Natural killer cell treated with Interleukin-12 subunit alpha and Interleukin-12 subunit beta and Interleukin-15 and Interleukin-18, amount 100 ng/mL, for 72 hours (primary cell): ENCODE measurements around the gene ADGRL2. TPM values are rescaled to one million over a fixed set of nuclear protein-coding genes. Genes with fewer than 3 reads are reported as not detected.

Experiments
- ATAC-seq, 2 donors: fragments of 150-1000 bp; cut with Tn5 transposase in 1 of 2; sonication (Bioruptor Pico), chemical (Tn5 transposase) in 1 of 2; 2 replicates each; pipeline ENCODE4 v1.10.0; 2021
- DNase-seq: peaks from one replicate; pipeline ENCODE4 v3.0.0; 2022; ENCODE audit warnings: low spot score
- H3K27ac Mint-ChIP-seq, 2 donors: 1 replicate in 1 of 2; 2 replicates in 1 of 2; pipeline ENCODE4 v1.8.0; 2022; ENCODE audit warnings: mixed read lengths in 2 of 2, mild to moderate bottlenecking in 1 of 2, moderate library complexity in 1 of 2
- H3K27me3 Mint-ChIP-seq, 2 donors: 1 replicate in 1 of 2; 2 replicates in 1 of 2; pipeline ENCODE4 v1.8.0; 2022; ENCODE audit warnings: mixed read lengths in 2 of 2
- H3K36me3 Mint-ChIP-seq: one replicate; pipeline ENCODE4 v1.8.0; 2022; ENCODE audit warnings: mixed read lengths
- H3K4me1 Mint-ChIP-seq, 2 donors: 1 replicate in 1 of 2; 2 replicates in 1 of 2; pipeline ENCODE4 v1.8.0; 2022; ENCODE audit warnings: low read depth in 2 of 2, mixed read lengths in 2 of 2, mild to moderate bottlenecking in 1 of 2
- H3K4me3 Mint-ChIP-seq: one replicate; pipeline ENCODE4 v1.8.0; 2022; ENCODE audit warnings: mixed read lengths
- H3K9me3 Mint-ChIP-seq: 2 replicates; pipeline ENCODE4 v1.8.0; 2022; ENCODE audit warnings: mixed read lengths
- total RNA-seq, 2 donors: library from RNA; stranded (reverse); gene quantifications; one replicate each; pipeline ENCODE4 v1.2.3, GENCODE V29; 2022

The ADGRL2 gene
- total RNA-seq, 2 donors from 2014 or later = 0.43 TPM; not detected in 1

DNA sequence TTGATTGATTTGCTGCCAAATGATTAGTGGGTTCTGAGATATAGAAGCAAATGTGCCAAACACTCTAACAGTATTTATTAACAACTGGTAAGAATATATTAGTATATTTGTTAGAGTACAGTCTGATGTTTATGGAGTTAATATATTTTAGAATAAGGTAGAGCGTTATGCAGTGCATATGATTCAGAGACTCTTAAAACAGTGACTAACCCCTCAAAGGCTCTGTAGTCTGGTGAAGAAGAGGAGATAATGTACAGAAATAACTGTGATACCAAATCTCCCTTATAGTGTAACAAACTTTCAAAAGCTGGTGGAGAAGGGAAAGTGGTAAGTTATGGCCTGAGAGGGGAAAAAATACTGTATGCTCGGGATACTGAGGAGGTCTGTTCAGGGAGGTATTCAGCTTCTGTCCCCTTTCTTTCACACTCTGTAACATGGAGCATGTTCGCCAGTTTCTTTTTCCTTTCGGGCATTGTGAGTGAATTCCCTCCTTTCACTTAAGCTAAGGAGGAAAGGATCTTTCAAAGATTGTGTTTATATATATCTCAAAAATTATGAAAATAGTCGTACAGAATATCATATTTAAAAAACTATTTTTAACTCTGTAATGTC, 121.2 kb downstream of the ADGRL2 start:
- Mint-ChIP-seq H3K4me3 (no peak overlapping the region), H3K9me3 (peaks cover 4% of the 10 kb centered on the region), H3K4me1 (no peaks in the 10 kb centered on the region), H3K36me3 (no peaks in the 10 kb centered on the region), H3K27ac (no peak overlapping the region), H3K27me3 (no peaks in the 10 kb centered on the region)
- ATAC-seq = no peak
- no peak for DNase-seq

DNA sequence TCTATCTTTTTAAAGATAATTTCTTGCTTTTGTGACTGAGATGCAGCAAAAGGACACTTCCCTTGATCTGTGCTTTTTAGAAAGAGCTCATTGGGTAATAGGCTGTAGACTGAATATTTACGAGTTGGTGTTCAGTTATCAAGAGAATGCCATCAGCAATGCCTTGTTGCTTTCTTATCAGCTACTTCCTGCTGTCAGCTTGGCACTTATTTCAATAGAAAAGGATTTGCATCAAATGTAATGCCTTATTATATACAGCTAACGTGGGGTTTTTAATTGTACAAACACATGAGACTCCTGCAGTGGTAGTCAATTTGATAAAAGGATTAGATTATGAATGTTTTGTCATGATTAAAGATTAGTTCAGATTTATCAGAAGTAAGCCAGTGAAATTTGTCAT, 122.2 kb downstream of the ADGRL2 start:
- H3K9me3 Mint-ChIP-seq = peaks cover 4% of the 10 kb centered on the region

DNA sequence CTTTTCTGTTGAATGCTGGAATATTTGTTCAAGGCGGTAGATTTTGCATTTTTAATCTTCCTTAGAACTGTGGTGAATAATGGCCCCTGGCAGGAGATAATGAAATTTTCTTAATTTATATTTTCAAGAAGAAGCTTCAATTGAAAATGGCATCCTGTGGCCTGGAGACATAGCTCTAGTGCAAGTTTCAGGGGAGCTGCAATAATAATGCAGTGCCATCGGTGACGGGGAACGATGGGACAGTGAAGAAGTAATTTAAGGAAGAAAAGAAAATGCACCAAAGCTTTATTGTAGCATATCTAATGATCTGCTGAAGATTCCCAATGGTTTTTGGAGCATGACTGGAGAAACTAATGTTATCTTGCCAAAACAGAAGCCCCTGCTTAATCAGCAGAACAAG, 128.4 kb downstream of the ADGRL2 start:
- ATAC-seq (no peak), DNase-seq (no peak)
- Mint-ChIP-seq H3K27ac (no peak overlapping the region), H3K4me1 (no peaks in the 10 kb centered on the region), H3K27me3 (no peaks in the 10 kb centered on the region), H3K4me3 (no peak overlapping the region), H3K9me3 (peaks cover 2% of the 10 kb centered on the region), H3K36me3 (no peaks in the 10 kb centered on the region)

More for the DNA sequence above, 122.2 kb downstream of the ADGRL2 start:
- Mint-ChIP-seq H3K27me3 (no peaks in the 10 kb centered on the region), H3K4me1 (no peaks in the 10 kb centered on the region), H3K4me3 (no peak overlapping the region), H3K36me3 (no peaks in the 10 kb centered on the region), H3K27ac (no peak overlapping the region)
- DNase-seq (no peak), ATAC-seq (no peak)

DNA sequence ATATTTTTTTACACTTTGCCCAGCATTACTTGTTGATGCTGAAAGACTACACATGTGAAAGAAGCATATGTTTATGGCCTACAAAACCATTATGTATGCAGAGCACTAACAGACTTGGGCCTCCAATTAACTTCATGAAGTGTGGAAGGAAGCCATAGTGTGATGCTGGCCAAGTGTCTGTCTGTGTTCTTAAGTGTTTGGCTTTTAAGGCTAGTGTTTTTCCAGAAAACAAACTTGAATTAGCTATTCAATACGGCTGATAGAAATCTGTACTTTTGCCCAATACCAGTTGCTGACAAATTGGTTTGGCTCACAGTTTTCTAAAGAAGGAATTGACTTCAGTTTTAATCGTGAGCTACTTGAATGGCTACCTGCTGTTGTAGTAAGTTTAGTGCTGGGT, 136.1 kb downstream of the ADGRL2 start:
- DNase-seq (no peak), ATAC-seq (no peak)
- no peaks in the 10 kb centered on the region for H3K27me3 Mint-ChIP-seq
- H3K9me3 Mint-ChIP-seq = peaks cover 7% of the 10 kb centered on the region
- no peak overlapping the region for H3K4me3 Mint-ChIP-seq
- no peak overlapping the region for H3K27ac Mint-ChIP-seq
- H3K36me3 Mint-ChIP-seq = no peaks in the 10 kb centered on the region
- no peaks in the 10 kb centered on the region for H3K4me1 Mint-ChIP-seq

DNA sequence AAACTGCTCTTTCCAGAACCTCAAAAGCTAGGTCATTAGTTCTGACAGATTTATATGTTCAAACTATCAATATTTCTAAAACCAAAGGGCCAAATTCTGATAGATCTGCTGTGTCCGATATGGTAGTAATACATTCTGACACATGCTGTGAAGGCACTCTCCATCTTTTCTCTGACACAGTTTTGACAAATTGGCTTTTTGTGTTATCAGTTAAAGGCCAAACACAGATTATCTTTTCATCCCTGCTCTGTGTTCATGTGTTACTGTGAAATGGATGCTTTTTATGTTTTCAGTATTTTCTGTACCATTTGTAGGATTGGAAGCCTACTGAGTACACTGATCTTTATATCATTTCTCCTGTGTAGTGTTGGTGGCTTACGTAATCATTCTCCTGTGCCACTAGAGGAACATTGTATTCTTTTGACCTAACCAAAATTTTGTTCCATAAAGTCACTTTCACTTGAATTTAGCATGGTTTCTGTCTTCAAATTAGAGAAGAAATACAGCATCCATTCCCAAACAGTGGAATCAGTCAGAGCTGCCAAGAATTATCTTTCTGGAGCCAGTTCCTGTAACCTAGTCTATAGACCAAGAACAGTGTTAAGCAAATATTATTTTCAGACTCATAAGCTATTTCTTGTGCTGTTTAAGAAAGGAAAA, 137.2 kb downstream of the ADGRL2 start:
- no peaks in the 10 kb centered on the region for H3K4me1 Mint-ChIP-seq
- DNase-seq (no peak), ATAC-seq (no peak)
- H3K36me3 Mint-ChIP-seq = no peaks in the 10 kb centered on the region
- no peak overlapping the region for H3K27ac Mint-ChIP-seq
- no peaks in the 10 kb centered on the region for H3K27me3 Mint-ChIP-seq
- no peak overlapping the region for H3K4me3 Mint-ChIP-seq
- peaks cover 9% of the 10 kb centered on the region for H3K9me3 Mint-ChIP-seq

DNA sequence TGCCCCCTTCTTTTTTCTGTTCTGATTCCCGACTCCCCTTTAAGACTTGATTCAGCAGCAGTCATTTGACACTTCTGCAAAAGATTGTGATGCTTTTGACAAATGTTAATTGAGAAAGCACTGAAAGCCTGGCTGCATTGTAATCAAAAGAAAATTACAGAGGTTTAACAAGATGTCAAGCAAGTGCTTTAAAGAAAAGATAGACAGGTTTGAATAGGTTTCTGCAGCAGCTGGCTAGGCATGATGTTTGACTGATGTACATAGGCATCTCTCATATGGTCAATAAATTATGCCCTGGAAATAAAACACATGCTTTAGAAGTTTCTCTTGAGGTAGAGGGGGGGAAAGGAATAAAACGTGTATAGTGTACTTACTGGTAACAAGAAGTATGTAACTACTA, 147.8 kb downstream of the ADGRL2 start:
- no peak for ATAC-seq
- no peaks in the 10 kb centered on the region for H3K4me1 Mint-ChIP-seq
- no peaks in the 10 kb centered on the region for H3K27me3 Mint-ChIP-seq
- peaks cover 8% of the 10 kb centered on the region for H3K9me3 Mint-ChIP-seq
- H3K36me3 Mint-ChIP-seq = no peaks in the 10 kb centered on the region
- no peak for DNase-seq
- no peak overlapping the region for H3K27ac Mint-ChIP-seq
- H3K4me3 Mint-ChIP-seq = no peak overlapping the region

DNA sequence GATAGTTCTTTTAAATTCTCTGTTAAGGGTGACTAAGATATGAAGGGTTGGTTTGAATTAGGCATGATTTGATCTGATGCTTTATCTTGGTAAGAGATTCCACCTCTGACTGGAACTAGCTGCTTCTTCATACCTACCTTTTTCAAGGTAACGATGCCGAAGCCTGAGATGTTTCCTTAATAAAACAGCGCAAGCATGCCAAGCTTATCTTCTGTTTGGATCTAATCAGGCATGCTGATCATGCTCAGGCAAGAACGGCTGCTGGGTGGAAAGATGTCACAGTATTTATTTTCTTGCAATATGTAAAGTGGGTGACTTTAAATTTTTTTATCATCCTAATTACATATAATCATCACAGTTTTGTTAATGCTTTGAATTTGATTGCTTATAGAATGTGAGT, 148.7 kb downstream of the ADGRL2 start:
- Mint-ChIP-seq H3K4me1 (no peaks in the 10 kb centered on the region), H3K27me3 (no peaks in the 10 kb centered on the region), H3K4me3 (no peak overlapping the region), H3K27ac (no peak overlapping the region), H3K36me3 (no peaks in the 10 kb centered on the region), H3K9me3 (peaks cover 8% of the 10 kb centered on the region)
- no peak for ATAC-seq
- DNase-seq = no peak

DNA sequence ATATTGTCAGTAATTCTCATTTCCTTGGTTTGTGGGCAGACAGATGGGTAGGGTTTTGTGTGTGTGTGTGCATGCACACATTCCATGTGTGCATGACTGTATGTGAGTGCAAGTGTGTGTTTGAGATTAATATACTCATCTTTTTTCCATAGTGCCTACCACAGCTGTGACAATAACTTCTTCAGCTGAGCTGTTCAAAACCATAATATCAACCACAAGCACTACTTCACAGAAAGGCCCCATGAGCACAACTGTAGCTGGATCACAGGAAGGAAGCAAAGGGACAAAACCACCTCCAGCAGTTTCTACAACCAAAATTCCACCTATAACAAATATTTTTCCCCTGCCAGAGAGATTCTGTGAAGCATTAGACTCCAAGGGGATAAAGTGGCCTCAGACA, 149.3 kb downstream of the ADGRL2 start:
- Mint-ChIP-seq H3K27ac (no peak overlapping the region), H3K4me1 (no peaks in the 10 kb centered on the region), H3K9me3 (peaks cover 8% of the 10 kb centered on the region), H3K27me3 (no peaks in the 10 kb centered on the region), H3K36me3 (no peaks in the 10 kb centered on the region), H3K4me3 (no peak overlapping the region)
- DNase-seq (no peak), ATAC-seq (no peak)

DNA sequence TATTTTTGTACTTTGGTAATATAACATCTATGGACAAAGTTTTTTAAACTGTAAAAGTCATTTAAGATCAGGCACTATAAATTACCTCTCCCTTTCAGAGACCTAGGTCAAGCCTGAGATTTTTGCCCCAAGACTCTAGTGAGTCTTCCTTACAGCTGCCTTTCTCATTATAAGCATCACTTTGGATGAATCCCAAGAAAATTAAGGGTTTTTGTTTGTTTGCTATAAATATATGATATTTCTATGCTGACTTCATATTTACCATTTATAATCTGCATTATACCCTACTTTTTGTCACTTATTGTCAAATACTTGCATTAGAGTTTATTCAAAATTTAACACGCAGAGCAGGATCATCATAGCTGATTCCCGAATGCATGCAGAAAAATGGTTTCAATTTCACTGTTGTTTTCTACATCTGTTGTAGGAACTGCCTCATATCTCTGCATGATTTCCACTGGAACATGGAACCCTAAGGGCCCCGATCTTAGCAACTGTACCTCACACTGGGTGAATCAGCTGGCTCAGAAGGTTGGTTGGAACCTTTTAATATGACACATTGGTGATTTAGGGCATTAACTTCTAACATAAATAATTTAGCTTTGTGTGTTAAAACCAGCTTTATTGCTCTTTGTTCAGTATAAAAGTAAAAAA, 150.0 kb downstream of the ADGRL2 start:
- Mint-ChIP-seq H3K9me3 (peaks cover 8% of the 10 kb centered on the region), H3K4me1 (no peaks in the 10 kb centered on the region), H3K4me3 (no peak overlapping the region), H3K27me3 (no peaks in the 10 kb centered on the region), H3K27ac (no peak overlapping the region), H3K36me3 (no peaks in the 10 kb centered on the region)
- DNase-seq = no peak
- ATAC-seq = no peak

DNA sequence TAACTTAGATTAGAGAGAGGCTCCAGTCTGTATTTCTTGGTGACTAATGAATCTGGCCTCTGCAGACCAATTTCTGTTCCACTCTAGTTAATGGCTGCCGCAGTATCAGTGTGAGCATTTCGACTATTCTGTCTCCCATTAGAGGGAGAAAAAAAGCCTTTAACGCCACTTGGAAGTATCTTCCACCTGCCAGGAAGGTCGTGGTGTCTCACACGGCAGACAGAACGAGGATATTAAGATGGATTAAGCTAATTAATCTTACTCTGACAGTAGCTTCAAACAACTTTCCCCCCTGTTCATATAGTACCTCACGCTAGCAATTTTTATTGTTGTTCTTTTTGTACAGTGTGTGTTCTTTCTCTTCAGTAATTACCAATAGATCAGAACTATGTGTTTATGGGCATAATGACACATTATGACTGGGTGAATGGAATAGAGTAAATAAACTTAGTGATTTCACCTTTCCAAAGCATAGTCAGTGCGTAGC, 153.8 kb downstream of the ADGRL2 start:
- ATAC-seq (no peak), DNase-seq (no peak)
- Mint-ChIP-seq H3K27me3 (no peaks in the 10 kb centered on the region), H3K9me3 (no peaks in the 10 kb centered on the region), H3K4me3 (no peak overlapping the region), H3K27ac (no peak overlapping the region), H3K36me3 (no peaks in the 10 kb centered on the region), H3K4me1 (no peaks in the 10 kb centered on the region)

DNA sequence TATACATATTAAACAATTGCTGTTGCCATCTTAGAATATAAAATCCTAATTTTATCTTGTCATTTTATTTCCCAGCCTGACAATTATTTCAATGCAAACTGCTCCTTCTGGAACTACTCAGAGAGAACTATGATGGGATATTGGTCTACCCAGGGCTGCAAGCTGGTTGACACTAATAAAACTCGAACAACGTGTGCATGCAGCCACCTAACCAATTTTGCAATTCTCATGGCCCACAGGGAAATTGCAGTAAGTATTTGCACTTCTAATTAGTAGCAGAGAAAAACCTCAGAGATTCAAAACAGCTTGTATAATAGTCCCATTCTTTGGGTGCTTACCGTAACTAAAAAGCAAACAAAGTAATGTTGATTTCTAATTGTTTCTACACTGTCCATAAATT, 167.2 kb downstream of the ADGRL2 start:
- H3K27ac Mint-ChIP-seq = no peak overlapping the region
- H3K4me3 Mint-ChIP-seq = no peak overlapping the region
- H3K9me3 Mint-ChIP-seq = peaks cover 4% of the 10 kb centered on the region
- H3K27me3 Mint-ChIP-seq = no peaks in the 10 kb centered on the region
- DNase-seq (no peak), ATAC-seq (no peak)
- no peaks in the 10 kb centered on the region for H3K4me1 Mint-ChIP-seq
- H3K36me3 Mint-ChIP-seq = no peaks in the 10 kb centered on the region

DNA sequence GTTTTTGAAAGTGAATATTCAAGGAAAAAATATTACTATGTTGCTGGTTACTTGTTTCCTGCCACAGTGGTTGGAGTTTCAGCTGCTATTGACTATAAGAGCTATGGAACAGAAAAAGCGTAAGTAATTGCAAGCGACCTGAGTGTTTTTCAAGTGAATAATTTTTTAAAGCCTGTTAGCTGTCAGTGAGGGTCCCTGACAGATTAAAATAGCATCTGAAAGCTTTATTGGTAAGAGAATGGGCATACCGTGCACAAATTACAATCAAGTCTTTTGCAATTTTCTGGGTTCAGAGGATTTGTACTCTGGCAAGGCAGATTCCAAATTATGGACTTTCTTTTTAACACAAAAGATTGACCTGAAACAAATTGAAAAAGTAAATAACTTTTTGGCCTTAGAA, 169.7 kb downstream of the ADGRL2 start:
- Mint-ChIP-seq H3K27ac (no peak overlapping the region), H3K4me1 (no peaks in the 10 kb centered on the region), H3K27me3 (no peaks in the 10 kb centered on the region), H3K9me3 (peaks cover 3% of the 10 kb centered on the region), H3K36me3 (no peaks in the 10 kb centered on the region), H3K4me3 (no peak overlapping the region)
- ATAC-seq = no peak
- DNase-seq = no peak

DNA sequence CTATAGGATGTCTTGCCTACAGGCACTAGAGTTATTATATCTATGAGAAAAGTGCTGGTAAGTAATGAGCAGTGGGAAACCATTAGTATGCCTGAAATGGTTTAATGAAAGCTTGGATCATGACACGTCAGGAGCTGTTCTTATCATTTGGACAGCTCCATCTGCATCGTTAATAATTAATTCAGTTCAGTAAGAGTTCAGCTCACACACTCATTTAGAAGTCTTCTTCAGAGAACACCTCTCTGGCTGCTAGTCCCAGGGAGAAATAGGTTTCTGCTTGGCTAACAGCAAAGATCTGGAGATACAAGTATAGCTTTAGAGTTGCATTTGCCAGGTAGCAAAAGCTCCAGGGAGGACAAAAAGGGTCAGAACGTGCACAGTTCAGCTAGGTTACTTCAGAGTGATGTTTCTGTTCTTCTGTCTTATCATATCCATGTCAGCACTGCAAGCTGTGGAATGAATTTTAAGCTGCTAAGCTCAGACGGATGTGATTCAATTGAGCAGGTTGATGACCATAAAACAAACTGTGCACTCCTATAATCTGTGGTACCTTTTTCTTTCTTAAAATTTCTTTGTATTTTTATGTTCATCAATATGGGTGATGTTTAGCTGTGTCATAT, 173.6 kb downstream of the ADGRL2 start:
- DNase-seq (no peak), ATAC-seq (no peak)
- H3K4me1 Mint-ChIP-seq = no peaks in the 10 kb centered on the region
- peaks cover 6% of the 10 kb centered on the region for H3K9me3 Mint-ChIP-seq
- no peaks in the 10 kb centered on the region for H3K27me3 Mint-ChIP-seq
- no peaks in the 10 kb centered on the region for H3K36me3 Mint-ChIP-seq
- no peak overlapping the region for H3K27ac Mint-ChIP-seq
- no peak overlapping the region for H3K4me3 Mint-ChIP-seq

DNA sequence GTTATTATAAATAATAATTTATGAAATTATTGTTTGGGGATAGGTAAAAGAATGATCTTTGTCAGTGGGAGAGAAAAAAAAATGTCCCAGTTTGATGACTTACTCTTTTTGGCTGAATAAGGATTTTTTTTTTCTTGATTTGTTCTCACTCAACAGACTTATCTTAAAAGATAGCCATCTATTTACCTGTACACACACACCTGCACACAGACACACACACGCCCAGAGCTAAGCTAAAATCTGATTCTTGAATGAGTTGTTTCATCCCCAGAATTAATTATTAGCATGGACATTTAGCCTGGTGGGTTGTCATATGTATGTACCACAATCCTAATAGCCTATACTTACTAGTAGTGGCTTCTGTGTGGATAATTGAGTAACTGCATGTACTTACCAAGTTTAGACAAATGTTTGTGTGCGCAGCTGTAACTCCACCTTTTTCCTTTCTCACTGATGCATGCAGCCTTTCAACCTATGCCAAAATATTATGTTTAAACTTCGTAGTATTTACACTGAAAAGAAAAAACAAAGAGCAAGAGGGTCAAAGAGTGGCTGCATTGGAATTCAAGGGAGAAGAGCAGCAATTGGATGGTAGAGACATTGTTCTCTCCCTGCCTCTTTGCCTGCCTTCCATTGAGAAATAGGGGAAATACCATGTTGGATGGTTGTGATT, 174.3 kb downstream of the ADGRL2 start:
- DNase-seq = no peak

More for the DNA sequence above, 174.3 kb downstream of the ADGRL2 start:
- Mint-ChIP-seq H3K9me3 (peaks cover 6% of the 10 kb centered on the region), H3K4me3 (no peak overlapping the region), H3K36me3 (no peaks in the 10 kb centered on the region), H3K4me1 (no peaks in the 10 kb centered on the region), H3K27ac (no peak overlapping the region), H3K27me3 (no peaks in the 10 kb centered on the region)
- ATAC-seq = no peak
